GM18526 (cell line): ENCODE results near the gene NDST4.

Experiments used
- POLR2A ChIP-seq: IDR thresholded peaks from 3 replicates; pipeline ENCODE4 v1.6.1; 2011; ENCODE audit not compliant: insufficient read length; ENCODE audit errors: extremely low read depth

The NDST4 gene

DNA sequence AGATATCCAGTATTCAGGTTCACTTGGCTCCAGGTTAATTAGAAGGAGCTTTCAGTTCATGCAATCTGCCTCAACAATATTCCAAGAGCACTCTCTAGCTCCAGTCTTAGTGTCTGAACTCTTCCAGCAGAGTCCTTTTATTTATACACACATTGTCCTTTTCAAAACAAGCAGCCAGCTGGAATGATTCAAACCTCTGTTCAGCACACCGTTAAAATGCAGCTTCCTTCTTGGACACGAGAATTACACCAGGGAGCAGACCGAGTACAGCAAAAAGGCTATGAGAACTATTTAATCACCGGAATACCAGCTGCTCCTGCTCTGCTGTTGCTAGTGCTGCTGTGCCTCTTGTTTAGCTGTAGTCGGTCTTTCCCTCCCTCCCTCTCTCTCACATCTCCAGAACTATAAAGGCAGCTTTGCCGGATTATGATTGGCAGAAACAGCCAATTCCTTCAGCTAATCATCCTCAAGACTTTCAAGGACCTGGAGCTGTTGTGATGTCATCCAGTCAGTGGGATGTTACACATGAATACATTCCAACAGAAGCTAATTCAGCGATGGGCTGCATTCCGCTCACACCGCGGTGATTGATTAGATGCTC lies at the start of gene NDST4:
Gene NDST4, minus strand, starts transcription at position 115 of the 601 bp plus-strand sequence. CDS start 36,584 bp downstream, outside the sequence.
- TF ChIP-seq POLR2A = no peak

DNA sequence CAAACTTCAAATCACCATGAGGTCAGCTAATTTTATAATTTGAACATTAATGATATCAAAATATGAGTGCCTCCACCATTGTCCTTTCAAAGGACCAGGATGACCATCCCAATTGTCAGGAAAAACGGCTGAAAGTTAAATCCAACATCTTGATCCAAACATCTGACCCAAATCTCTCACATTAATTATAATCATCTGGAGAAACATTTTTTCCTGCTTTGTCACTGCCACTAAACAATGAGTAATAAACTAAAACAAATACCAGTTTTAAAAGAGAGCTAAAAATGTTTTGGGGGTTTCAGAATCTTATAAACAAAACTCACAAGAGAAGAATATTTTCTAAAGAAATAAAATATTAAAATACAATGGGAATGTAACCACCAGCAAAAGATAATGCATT lies 45.7 kb upstream of the NDST4 start:
- no peak for TF ChIP-seq POLR2A

DNA sequence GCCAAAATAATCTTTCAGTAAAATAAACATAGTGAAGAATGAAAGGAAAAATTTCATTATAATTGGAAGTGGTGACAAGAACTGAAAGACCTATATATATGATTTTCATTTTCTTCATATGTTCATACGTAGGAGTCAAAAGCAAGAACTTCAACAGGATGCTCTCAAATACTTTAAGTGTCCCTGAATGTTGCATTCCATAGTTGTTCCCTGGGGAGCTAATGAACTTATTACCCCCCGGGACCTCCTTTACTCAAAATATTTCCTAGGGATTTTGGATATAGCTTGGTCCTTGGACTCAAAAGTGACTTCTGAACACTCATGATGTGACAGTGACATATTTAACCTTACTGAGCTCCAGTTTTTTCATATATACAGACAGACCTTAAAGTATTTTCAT lies 44.9 kb upstream of the NDST4 start:
- no peak for TF ChIP-seq POLR2A

DNA sequence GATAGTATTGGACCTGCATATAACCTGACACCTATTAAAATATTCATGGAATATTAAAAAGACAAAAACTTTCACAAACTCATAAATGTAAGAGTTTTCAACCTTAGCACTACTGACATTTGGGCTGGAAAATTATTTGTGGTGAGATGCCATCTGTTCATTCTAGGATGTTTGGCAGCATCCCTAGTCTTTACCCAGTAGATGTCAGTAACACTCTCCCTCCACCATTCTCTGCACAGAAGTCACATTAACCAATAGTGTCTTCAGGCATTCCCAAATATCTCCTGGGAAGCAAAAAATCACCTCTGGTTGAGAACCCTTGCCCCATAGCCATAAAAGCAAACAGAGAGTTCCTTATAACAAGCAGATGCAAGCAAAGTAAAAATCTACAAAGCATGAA lies 41.4 kb upstream of the NDST4 start:
- no peak for TF ChIP-seq POLR2A

DNA sequence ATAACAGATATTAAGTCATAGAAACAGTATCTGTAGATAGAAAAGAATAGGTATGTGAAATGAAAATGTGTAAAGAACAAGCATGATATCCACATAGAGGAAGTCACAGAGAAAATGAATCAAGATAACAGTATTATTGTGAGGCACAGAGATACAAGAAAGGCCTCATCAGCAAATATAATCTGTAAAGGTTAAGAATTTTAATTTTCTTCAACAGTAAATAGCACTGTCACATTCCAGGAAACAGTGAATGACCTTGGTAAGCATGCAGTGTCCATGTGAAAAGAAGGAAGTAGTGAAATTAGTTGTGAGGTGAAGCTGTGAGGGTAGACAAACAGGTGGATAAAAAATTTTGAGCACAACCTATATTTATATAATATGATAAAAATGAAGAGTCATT lies 39.5 kb upstream of the NDST4 start:
- no peak for TF ChIP-seq POLR2A

DNA sequence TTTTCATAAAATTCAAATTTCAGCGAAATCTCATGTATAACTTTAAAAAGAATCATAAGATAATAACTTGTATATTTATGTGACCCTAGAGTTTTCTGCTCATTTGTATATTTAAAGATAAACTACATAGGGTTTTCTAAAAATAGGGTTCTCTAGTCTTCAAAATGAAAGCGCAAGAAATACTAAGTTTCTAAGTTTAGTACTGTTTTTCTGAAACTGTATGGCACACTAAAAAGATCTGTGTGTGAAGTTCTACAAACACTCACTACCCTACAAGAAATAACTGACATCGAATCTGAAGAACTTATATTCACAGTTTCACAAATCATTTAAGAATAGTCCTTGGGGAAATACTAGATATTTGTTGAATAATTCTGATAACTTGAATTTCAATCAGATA lies 38.7 kb upstream of the NDST4 start:
- TF ChIP-seq POLR2A = no peak

DNA sequence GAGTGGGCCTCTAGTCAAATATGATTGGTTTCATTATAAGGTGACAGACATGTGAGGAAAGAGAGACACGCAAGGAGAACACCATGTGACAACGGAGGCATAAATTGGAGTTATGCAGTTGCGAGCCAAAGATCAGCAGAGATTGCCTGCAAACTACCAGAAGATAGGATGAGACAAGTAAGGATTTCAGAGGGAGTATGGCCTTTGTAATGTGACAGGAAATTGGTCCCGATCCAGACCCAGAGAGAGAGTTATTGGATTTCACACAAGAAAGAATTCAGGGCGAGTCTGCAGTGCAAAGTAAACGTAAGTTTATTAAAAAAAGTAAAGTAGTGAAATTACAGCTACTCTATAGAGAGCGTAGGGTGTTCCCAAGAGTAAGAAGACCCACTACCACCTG lies 35.7 kb upstream of the NDST4 start:
- TF ChIP-seq POLR2A = no peak

DNA sequence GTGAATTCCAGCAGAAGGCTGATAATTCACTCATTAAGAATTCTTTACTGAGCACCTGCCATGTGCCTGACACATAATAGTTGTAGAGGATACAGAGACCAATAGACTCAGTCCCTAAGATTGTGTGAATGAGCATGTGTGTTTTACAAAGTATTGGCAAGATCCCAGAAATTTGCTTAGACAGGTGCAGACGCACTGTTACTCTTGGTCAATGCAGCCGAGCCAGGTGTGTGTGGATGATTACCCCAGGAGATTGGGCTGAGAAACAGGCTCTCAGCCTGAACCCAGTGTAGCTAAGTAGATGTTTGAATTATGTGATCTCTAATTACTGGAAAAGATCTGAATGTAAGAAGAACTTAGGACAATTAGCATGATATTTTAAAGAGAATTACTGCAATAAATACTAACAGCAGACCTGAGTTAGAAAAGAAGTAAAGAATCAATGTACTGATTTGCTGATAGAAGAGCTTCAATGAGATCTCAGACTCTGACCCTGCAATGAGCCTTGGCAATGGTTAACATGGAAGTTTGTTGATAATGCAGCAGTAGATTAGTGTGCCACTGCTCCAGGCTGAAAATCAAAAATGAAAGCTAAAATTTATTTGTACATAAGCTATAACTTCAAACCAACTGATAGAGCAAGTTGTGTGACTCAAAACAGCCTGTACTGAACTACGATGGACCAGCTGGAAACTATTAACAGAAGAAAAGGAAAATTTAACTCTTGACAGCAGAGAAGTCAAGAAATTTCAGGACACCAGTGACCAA lies 32.2 kb upstream of the NDST4 start:
- no peak for TF ChIP-seq POLR2A

DNA sequence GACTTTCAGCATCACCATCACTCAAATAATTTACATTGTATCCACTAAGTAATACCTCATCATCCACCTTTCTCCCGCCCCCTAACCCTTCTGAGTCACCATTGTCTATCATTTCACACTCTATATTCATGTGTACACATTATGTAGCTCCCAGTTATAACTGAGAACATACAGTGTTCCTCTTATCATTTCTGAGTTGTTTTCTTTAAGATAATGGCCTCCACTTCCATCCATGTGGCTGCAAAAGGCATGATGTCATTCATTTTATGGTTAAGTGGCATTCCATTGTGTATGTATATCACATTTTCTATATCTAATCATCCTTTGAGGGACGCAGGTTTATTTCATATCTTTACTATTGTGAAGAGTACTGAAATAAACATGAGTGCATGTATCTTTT lies 14.6 kb upstream of the NDST4 start:
- TF ChIP-seq POLR2A = no peak

DNA sequence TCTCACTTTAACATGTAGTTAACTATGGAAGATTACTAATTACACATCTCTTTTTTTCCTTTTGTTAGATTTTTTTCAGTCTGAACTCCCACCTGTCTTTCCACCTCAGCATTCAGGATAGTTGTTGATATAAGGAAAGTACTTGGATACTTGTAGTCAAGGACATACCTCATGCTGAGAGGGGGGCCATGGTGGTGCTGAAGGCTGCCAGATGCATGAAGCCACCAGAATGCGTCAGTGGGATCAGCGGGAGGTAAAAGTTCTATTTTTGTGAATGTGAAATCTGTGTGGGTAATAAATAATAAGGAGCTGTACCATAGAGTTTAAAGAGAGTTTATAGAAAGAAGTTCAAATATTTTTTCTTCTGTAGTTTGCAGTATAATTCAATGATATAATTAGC lies 13.1 kb upstream of the NDST4 start:
- TF ChIP-seq POLR2A = no peak

DNA sequence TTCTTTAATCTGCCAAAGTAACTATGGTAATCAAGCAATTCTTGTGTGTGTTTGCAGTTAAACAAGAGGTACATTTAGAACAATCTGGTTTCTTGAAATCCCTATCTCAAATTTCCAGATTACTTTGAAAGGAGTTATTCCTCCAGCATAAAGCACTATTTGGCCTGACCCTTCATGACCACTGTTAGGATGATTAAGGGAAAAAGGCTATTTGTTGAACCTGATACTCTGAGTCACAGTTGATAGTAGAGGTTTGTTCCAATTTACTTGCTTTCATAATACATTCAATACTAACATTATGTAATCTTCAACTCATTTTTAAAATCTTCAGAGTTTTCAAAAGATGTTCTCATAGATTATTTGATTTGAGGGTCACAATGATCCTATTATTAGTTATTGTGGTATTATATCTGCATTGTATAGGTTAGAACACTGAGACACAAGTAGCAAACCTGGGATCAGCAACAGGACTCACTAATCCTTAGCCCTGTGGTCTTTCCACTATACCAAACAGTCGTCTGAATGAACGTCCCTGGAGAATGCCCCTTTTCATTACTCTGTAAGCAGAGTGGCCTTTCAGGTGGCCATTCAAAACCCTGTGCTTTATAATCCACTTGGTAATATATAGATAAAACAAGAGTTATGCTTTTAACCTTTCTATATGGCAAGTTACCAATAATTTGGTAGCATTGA lies 8.1 kb upstream of the NDST4 start:
- TF ChIP-seq POLR2A = no peak

DNA sequence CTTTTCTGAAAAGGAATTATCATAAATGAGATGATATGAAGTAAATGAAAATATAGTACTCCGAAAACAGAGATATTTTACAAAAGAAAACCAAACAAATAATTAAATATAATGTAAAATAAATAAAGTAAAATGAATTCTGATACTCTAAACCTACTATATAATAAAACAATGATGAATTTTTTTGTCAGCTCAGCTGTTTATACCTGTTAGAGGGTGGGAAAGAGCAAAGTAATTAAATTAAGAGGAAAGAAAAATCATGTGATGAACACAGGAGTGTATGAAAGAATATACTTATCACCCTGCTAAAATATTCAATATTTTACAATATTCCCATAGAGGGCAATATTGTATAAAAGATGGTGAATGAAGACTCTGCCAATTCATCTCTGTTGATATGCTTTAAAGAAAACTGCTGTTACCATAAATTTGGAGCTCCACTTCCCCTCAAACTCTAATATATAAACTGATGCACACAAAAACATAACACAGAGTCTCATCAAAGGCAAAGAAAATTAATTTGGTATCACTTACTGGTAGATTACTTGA lies 6.5 kb upstream of the NDST4 start:
- no peak for TF ChIP-seq POLR2A

DNA sequence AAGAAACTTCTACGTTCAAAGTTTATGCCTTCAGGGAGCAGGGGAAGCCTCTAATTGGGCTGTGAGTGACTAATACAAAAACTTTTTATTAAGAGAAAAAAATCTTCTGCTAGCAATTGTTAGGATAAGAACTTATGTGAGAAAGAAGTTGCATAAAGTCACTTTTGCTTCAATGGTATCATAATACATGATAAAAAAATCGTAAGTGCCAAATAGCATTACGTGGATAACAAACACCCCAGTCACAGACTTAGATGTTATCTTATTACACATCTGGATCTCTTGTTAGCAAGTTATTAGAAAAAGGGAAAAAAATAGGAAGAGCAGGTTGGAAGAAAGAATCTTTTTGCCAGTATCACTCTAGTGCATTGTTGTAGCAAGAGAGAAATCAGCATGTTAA lies 4.2 kb upstream of the NDST4 start:
- TF ChIP-seq POLR2A = no peak

DNA sequence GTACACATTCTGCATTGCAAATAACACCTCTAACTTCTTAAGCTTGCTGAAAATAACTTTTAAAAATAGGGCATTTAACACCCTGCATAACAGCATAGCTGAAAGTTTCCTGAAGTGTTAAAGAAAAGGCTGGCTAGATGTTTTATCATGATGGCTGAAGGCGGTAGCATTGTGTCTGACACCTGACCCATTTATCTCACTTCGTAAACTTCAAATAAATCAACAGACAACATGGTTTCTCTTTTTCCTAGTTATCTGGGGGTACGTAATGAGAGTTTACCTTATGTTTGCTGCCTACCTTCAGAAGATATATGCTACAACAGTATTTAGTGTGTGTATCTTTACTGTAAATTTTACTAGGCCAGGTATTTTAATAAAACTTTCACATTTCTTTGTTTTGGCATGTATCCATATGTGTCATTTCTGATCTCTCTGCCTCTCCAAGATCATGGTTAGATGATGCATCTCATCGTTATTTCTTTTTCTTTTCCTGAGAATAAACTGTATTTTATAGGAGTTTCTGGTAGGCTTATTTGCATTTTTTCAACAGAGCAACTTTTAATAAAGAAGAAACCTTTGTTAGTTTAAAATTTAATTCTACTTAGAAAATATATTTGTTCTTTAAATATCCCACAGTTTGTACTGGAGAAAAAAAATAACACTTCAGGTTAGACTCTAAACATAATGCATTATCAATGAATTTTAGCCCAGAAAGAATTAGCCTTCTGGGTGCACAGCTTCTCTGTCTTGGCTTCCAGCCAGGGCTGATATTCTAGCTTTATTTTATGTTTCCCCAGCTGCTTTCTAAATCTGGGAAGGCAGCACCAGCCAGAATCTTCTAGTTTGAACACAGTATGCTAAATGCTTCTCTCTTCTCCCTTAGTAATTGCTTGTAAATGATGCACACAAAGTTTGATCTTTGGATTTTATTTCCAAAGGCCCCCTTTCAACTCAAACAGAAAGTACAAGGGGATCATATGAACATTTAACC lies 2.9 kb downstream of the NDST4 start:
- TF ChIP-seq POLR2A = no peak

DNA sequence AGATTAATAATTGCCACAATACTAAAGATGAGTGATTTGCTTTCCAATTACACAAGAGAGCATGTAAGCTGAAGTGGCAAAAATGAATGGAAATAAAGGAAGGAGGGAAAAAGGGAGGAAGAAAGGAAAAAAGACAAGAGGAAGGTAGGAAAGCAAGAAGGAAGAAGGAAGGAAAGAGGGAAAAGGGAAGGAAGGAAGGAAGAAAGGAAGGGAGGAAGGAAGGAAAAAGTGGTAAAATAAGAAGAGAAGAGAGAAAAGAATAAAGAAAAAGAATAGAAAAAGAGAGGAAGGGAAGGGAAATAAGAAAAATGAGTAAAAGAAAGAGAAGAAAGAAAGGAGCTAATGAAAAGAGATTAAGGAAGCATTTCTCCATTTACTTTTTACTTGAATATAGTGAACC lies 4.6 kb downstream of the NDST4 start:
- no peak for TF ChIP-seq POLR2A
